ENCODE results near the gene ST6GALNAC3. TPM values are rescaled to one million over a fixed set of nuclear protein-coding genes. Genes with fewer than 3 reads are reported as not detected.

Gene ST6GALNAC3
- total RNA-seq, 1 donor from 2014 or later: 23.6 TPM

DNA sequence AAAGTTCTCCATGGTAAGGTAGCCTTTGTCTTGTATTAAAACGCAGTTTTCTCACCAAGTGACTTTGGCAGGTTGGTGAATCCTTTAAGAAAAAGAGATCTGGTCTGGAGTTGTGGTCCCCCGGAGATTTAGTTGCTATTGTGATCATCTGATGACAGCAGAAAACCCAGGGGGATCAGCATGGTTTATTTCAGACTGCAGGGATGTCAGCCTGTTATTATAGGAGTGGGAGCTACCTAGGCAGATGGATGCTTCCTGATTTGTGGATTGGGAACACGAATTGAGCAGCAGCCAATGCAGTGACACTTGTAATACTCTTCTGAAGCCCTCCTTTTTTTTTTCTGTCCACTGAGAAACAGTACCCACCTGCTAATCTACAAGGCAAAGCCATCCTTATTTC, 150.2 kb downstream of the ST6GALNAC3 start:
- peaks cover 4% of the 10 kb centered on the region for H3K36me3 Mint-ChIP-seq
- no peak overlapping the region for H3K4me3 ChIP-seq
- H3K4me2 ChIP-seq: no peak overlapping the region
- peaks cover 11% of the 10 kb centered on the region for H3F3A ChIP-seq (ENCODE audit: low read depth)
- H3K27me3 Mint-ChIP-seq (ENCODE audit: insufficient read depth, low read depth): no peaks in the 10 kb centered on the region
- no peaks in the 10 kb centered on the region for H3K27me3 ChIP-seq
- peaks cover 29% of the 10 kb centered on the region for H3K4me1 Mint-ChIP-seq
- no peak for DNase-seq (ENCODE audit: low spot score)
- H4K20me1 ChIP-seq (ENCODE audit: low read depth): no peaks in the 10 kb centered on the region
- H3K36me3 ChIP-seq: no peaks in the 10 kb centered on the region
- peaks cover 4% of the 10 kb centered on the region for H3K79me2 ChIP-seq (ENCODE audit: low read depth)
- no peak overlapping the region for H2AFZ ChIP-seq (replicated peaks)
- peaks cover 26% of the 10 kb centered on the region for H3K4me1 ChIP-seq
- no peak overlapping the region for H3K9ac ChIP-seq
- H3K4me3 Mint-ChIP-seq: no peak overlapping the region
- no peak overlapping the region for H3K27ac Mint-ChIP-seq
- no peaks in the 10 kb centered on the region for H3K9me3 Mint-ChIP-seq
- H3K9me3 ChIP-seq (ENCODE audit: low read depth): no peaks in the 10 kb centered on the region
- TF ChIP-seq EZH2 (IDR thresholded peaks at IDR 0.05): no peak
- TF ChIP-seq EZH2phosphoT487 (IDR thresholded peaks at IDR 0.05): no peak
- no peak for TF ChIP-seq CTCF (IDR thresholded peaks at IDR 0.05)
- no peak overlapping the region for H3K27ac ChIP-seq

- no peak for DNase-seq (ENCODE audit: low spot score)
- no peaks in the 10 kb centered on the region for H3K36me3 ChIP-seq
- H3K27ac Mint-ChIP-seq: no peak overlapping the region
- H3K27me3 ChIP-seq: no peaks in the 10 kb centered on the region
- no peak overlapping the region for H3K4me2 ChIP-seq
- H3K4me1 ChIP-seq: peaks cover 30% of the 10 kb centered on the region
- peaks cover 16% of the 10 kb centered on the region for H3F3A ChIP-seq (ENCODE audit: low read depth)
- no peak overlapping the region for H3K9ac ChIP-seq
- H4K20me1 ChIP-seq (ENCODE audit: low read depth): no peaks in the 10 kb centered on the region
- H3K4me3 ChIP-seq: no peak overlapping the region
- H3K9me3 Mint-ChIP-seq: no peaks in the 10 kb centered on the region
- no peak overlapping the region for H2AFZ ChIP-seq (replicated peaks)
- TF ChIP-seq EZH2phosphoT487 (IDR thresholded peaks at IDR 0.05): no peak
- TF ChIP-seq EZH2 (IDR thresholded peaks at IDR 0.05): no peak
- TF ChIP-seq CTCF (IDR thresholded peaks at IDR 0.05): no peak
- H3K79me2 ChIP-seq (ENCODE audit: low read depth): peaks cover 4% of the 10 kb centered on the region
- no peaks in the 10 kb centered on the region for H3K9me3 ChIP-seq (ENCODE audit: low read depth)
- peaks cover 33% of the 10 kb centered on the region for H3K4me1 Mint-ChIP-seq
- H3K27me3 Mint-ChIP-seq (ENCODE audit: insufficient read depth, low read depth): no peaks in the 10 kb centered on the region
- peaks cover 4% of the 10 kb centered on the region for H3K36me3 Mint-ChIP-seq
- no peak overlapping the region for H3K27ac ChIP-seq
- no peak overlapping the region for H3K4me3 Mint-ChIP-seq
Observed at GRCh38 chr1:76225526-76225925, 151.0 kb downstream of the ST6GALNAC3 start.

- H3K79me2 ChIP-seq (ENCODE audit: low read depth): peaks cover 4% of the 10 kb centered on the region
- H3K27me3 Mint-ChIP-seq (ENCODE audit: insufficient read depth, low read depth): peaks cover 2% of the 10 kb centered on the region
- H3K4me3 Mint-ChIP-seq: no peak overlapping the region
- peaks cover 16% of the 10 kb centered on the region for H3F3A ChIP-seq (ENCODE audit: low read depth)
- H3K27ac Mint-ChIP-seq: no peak overlapping the region
- peaks cover 2% of the 10 kb centered on the region for H3K36me3 Mint-ChIP-seq
- no peak for TF ChIP-seq CTCF (IDR thresholded peaks at IDR 0.05)
- TF ChIP-seq EZH2phosphoT487 (IDR thresholded peaks at IDR 0.05): no peak
- TF ChIP-seq EZH2 (IDR thresholded peaks at IDR 0.05): no peak
- peaks cover 36% of the 10 kb centered on the region for H3K4me1 Mint-ChIP-seq
- no peaks in the 10 kb centered on the region for H3K9me3 Mint-ChIP-seq
- no peak overlapping the region for H3K4me3 ChIP-seq
- H3K4me1 ChIP-seq: peaks cover 38% of the 10 kb centered on the region
- no peaks in the 10 kb centered on the region for H3K36me3 ChIP-seq
- H3K9ac ChIP-seq: no peak overlapping the region
- no peaks in the 10 kb centered on the region for H3K27me3 ChIP-seq
- DNase-seq (ENCODE audit: low spot score): no peak
- no peak overlapping the region for H3K27ac ChIP-seq
- no peak overlapping the region for H2AFZ ChIP-seq (replicated peaks)
- no peaks in the 10 kb centered on the region for H3K9me3 ChIP-seq (ENCODE audit: low read depth)
- H4K20me1 ChIP-seq (ENCODE audit: low read depth): no peaks in the 10 kb centered on the region
- H3K4me2 ChIP-seq: no peak overlapping the region
Observed at GRCh38 chr1:76227621-76228020, 153.1 kb downstream of the ST6GALNAC3 start.
